Activated T-cell treated with anti-CD3 and anti-CD28 coated beads, Interleukin-2, amount 50 U/mL, for 4 hours (primary cell): Measurements from ENCODE around the gene FLRT2. TPM values are rescaled to one million over a fixed set of nuclear protein-coding genes. Genes with fewer than 3 reads are reported as not detected.

Source experiments
- ATAC-seq, 2 donors: fragments of 200-7000 bp; cut with Tn5 transposase; one replicate each; pipeline ENCODE4 v1.10.0; 2021
- DNase-seq: peaks from one replicate; pipeline ENCODE4 v3.0.0-alpha.2; 2020
- H3K27me3 Mint-ChIP-seq: one replicate; pipeline ENCODE4 v1.8.0; 2021; ENCODE audit warnings: low read depth, mixed read lengths
- H3K36me3 Mint-ChIP-seq: one replicate; pipeline ENCODE4 v1.8.0; 2022; ENCODE audit warnings: mixed read lengths; ENCODE audit not compliant: insufficient read depth
- H3K4me1 Mint-ChIP-seq: one replicate; pipeline ENCODE4 v1.8.0; 2021; ENCODE audit warnings: low read depth, mixed read lengths
- H3K4me3 Mint-ChIP-seq: one replicate; pipeline ENCODE4 v1.8.0; 2021; ENCODE audit warnings: mild to moderate bottlenecking, moderate library complexity, mixed read lengths
- H3K9me3 Mint-ChIP-seq: one replicate; pipeline ENCODE4 v1.8.0; 2021; ENCODE audit warnings: mixed read lengths
- total RNA-seq, 3 donors: library from RNA; stranded (reverse); gene quantifications; one replicate each; pipeline ENCODE4 v1.2.1, GENCODE V29; 2021

FLRT2 gene
- total RNA-seq, 3 donors from 2014 or later, result 0.18 TPM; not detected in 2

DNA sequence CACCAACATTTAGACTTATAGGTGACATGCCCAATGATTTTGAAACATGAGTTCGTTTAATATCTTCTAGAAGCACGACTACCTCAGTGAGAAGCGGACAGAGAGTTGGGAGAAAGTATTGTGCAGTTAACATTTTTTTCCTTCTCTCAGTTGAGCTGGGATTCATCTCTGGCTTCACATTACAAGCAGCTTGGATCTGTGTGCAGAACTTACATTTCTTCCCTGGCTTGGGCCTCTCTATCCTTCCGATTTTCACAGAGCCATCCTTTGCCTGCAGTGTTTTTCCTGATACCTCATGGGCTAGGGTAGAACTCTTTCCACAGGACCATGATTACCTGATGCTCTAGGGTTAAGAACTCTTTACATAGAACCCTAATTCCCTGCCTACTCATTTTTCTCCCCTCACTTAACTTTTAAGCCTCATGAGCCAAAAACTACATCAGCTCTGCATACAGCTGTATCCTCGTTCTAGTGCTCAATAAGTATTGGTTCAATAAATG, 86.5 kb downstream of the FLRT2 start:
- no peaks in the 10 kb centered on the region for H3K9me3 Mint-ChIP-seq
- H3K36me3 Mint-ChIP-seq, result no peaks in the 10 kb centered on the region
- no peaks in the 10 kb centered on the region for H3K27me3 Mint-ChIP-seq
- no peak overlapping the region for H3K4me3 Mint-ChIP-seq
- no peak for DNase-seq
- no peaks in the 10 kb centered on the region for H3K4me1 Mint-ChIP-seq
- no peak for ATAC-seq

DNA sequence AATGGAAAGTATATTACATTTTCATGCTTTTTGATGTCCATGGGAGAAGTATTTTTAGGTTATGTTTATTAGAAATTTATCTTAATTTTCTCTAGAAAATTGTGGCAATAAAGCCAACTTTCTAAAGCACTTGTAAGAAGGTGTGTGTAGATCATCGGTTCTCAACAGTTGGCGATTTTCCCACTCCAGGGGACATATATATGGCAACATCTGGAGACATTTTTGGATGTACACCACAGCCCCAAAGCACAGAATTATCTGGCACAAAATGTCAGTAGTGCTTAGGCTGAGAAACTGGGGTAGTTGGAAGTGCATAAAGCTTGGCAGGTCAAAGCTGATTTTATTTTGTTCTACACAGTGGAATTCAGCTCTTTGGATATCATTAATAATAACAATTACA, 86.9 kb downstream of the FLRT2 start:
- ATAC-seq (no peak), DNase-seq (no peak)
- Mint-ChIP-seq H3K27me3 (no peaks in the 10 kb centered on the region), H3K4me1 (no peaks in the 10 kb centered on the region), H3K9me3 (no peaks in the 10 kb centered on the region), H3K36me3 (no peaks in the 10 kb centered on the region), H3K4me3 (no peak overlapping the region)

DNA sequence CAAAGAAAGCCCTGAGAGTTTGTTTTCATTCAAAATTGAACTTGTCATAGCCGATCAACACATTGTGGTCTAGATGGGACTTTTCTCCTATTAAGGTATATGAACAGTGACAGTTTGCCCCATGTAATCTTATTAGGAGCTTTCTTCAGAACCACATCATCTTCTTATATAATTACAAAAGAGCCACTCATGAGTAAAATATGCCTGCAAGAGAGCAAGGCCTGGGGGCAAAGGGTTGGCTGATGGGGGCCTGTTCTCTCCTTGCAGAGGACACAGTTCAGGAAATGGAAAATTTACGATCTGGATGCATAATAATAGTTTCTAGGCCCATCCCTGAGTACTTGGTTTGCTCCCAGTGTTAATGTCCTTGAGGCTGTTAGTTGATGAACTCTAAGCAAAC, 87.8 kb downstream of the FLRT2 start:
- DNase-seq (no peak), ATAC-seq (no peak)
- Mint-ChIP-seq H3K4me1 (no peaks in the 10 kb centered on the region), H3K36me3 (no peaks in the 10 kb centered on the region), H3K4me3 (no peak overlapping the region), H3K27me3 (no peaks in the 10 kb centered on the region), H3K9me3 (peaks cover 4% of the 10 kb centered on the region)

DNA sequence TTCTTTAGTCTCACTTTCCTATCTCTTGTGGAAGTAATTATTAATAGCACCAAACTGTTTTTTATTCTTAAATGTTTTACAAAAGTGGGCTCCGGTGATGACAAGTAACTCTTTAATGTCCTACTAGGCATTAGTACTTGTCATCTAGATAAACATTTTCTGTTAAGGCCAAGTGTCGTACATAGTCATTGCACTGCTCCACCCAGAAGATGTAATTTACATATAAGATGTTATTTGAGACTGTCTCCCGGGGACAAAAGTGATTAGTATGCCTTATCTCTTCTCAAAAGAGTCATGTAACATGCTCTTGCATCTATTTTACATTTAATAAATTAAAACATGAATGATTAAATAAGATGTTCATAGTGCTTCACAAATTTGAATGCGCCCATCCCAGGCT, 88.4 kb downstream of the FLRT2 start:
- no peaks in the 10 kb centered on the region for H3K36me3 Mint-ChIP-seq
- H3K27me3 Mint-ChIP-seq, result no peaks in the 10 kb centered on the region
- no peak overlapping the region for H3K4me3 Mint-ChIP-seq
- peaks cover 4% of the 10 kb centered on the region for H3K9me3 Mint-ChIP-seq
- no peaks in the 10 kb centered on the region for H3K4me1 Mint-ChIP-seq
- DNase-seq, result no peak
- no peak for ATAC-seq

DNA sequence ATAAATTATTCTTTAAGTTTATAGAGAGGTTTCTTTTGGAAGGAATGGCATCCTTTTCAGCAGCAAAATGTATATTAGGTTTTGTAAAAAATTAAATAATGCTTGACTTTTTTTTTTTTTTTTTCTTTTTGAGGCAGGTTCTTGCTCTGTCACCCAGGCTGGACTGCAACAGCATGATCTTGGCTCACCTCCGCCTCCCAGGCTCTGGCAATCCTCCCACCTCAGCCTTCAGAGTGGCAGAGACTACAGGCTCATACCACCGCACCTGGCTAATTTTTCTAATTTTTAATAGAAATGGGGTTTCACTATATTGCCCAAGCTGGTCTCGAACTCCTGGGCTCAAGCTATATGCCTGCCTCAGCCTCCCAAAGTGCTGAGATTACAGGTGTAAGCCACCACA, 89.0 kb downstream of the FLRT2 start:
- DNase-seq (no peak), ATAC-seq (no peak)
- H3K9me3 Mint-ChIP-seq, result peaks cover 4% of the 10 kb centered on the region
- no peaks in the 10 kb centered on the region for H3K36me3 Mint-ChIP-seq
- H3K4me3 Mint-ChIP-seq, result no peak overlapping the region
- H3K4me1 Mint-ChIP-seq, result no peaks in the 10 kb centered on the region
- H3K27me3 Mint-ChIP-seq, result no peaks in the 10 kb centered on the region

DNA sequence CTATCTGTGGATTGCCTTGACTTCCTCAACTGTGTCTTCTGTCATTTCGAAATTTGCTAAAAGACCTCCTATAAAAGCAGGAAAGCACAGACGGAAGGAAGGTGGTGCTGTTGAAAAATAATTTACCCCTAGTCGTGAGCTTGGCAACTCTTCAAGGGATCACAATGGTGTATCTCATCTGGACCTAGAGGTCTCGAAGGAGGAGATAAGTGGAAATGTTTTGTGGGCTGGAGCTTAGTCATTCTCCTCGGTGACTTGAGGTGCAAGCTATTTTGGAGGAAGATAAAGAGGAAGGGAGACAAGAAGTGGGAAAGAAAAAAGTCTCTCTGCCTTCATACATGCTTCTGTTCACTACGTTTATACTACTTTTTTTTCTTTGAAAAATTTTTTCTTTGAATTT, 89.9 kb downstream of the FLRT2 start:
- H3K27me3 Mint-ChIP-seq, result no peaks in the 10 kb centered on the region
- DNase-seq (no peak), ATAC-seq (no peak)
- no peak overlapping the region for H3K4me3 Mint-ChIP-seq
- H3K9me3 Mint-ChIP-seq, result peaks cover 4% of the 10 kb centered on the region
- no peaks in the 10 kb centered on the region for H3K4me1 Mint-ChIP-seq
- H3K36me3 Mint-ChIP-seq, result no peaks in the 10 kb centered on the region

DNA sequence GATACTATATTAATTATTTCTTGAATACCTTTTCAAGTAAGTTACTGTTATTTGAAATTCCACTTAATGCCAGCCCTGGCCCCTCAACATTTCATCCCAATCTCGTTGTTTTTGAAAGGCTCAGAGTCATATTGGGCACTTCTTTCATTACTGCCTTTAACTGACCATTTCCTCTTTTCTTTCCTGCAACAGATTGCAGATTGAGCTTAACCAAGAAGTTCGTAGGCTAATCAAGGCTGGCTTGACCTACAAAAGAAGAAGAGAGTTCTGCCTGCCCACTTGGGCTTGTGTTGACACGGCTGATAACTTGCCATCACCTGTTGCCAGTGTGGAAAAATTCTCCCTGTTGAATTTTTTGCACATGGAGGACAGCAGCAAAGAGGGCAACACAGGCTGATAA, 91.0 kb downstream of the FLRT2 start:
- no peak for ATAC-seq

DNA sequence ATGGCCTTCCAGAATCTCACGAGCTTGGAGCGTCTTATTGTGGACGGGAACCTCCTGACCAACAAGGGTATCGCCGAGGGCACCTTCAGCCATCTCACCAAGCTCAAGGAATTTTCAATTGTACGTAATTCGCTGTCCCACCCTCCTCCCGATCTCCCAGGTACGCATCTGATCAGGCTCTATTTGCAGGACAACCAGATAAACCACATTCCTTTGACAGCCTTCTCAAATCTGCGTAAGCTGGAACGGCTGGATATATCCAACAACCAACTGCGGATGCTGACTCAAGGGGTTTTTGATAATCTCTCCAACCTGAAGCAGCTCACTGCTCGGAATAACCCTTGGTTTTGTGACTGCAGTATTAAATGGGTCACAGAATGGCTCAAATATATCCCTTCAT, 92.2 kb downstream of the FLRT2 start:
- ATAC-seq (no peak), DNase-seq (no peak)
- Mint-ChIP-seq H3K4me1 (no peaks in the 10 kb centered on the region), H3K36me3 (no peaks in the 10 kb centered on the region), H3K9me3 (peaks cover 4% of the 10 kb centered on the region), H3K4me3 (no peak overlapping the region), H3K27me3 (no peaks in the 10 kb centered on the region)

More for the DNA sequence above, 91.0 kb downstream of the FLRT2 start:
- H3K27me3 Mint-ChIP-seq, result no peaks in the 10 kb centered on the region
- H3K4me1 Mint-ChIP-seq, result no peaks in the 10 kb centered on the region
- H3K36me3 Mint-ChIP-seq, result no peaks in the 10 kb centered on the region
- H3K4me3 Mint-ChIP-seq, result no peak overlapping the region
- DNase-seq, result no peak
- peaks cover 4% of the 10 kb centered on the region for H3K9me3 Mint-ChIP-seq

DNA sequence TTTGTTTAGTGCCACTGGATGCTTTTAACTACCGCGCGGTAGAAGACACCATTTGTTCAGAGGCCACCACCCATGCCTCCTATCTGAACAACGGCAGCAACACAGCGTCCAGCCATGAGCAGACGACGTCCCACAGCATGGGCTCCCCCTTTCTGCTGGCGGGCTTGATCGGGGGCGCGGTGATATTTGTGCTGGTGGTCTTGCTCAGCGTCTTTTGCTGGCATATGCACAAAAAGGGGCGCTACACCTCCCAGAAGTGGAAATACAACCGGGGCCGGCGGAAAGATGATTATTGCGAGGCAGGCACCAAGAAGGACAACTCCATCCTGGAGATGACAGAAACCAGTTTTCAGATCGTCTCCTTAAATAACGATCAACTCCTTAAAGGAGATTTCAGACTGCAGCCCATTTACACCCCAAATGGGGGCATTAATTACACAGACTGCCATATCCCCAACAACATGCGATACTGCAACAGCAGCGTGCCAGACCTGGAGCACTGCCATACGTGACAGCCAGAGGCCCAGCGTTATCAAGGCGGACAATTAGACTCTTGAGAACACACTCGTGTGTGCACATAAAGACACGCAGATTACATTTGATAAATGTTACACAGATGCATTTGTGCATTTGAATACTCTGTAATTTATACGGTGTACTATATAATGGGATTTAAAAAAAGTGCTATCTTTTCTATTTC, 93.2 kb downstream of the FLRT2 start:
- Mint-ChIP-seq H3K36me3 (no peaks in the 10 kb centered on the region), H3K9me3 (peaks cover 4% of the 10 kb centered on the region), H3K4me1 (no peaks in the 10 kb centered on the region), H3K4me3 (no peak overlapping the region), H3K27me3 (no peaks in the 10 kb centered on the region)
- ATAC-seq (no peak), DNase-seq (no peak)

DNA sequence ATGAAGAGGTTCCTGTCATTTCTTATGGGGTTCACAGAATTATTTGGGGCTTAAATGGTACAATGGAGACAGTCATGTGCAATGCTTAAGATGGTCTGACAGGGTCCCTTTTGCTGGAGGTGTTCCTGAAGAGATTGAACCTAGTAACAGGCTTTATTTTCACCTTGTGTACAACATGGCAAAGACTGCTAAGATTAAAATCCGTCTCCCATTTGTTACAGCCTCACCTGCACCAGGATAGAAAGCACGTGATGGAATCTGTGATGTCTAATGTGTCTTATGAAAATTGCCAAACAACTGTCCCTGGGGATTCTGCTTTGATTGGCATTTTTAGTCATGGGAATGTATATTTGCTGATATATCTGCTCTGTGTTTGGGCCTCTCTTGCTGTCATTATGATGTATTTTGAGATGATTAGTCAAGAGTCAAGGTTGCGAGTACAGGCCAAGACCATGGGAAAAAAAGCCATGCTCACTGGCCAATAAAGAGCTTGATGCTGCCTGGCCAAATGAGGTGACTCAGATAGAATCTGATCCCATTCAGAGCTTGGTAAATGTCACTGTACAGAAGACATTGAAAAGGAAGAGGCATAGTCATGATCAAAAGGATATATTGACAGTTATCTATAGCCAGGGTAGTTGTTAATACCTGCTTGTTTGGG, 96.1 kb downstream of the FLRT2 start:
- Mint-ChIP-seq H3K27me3 (no peaks in the 10 kb centered on the region), H3K4me3 (no peak overlapping the region), H3K4me1 (no peaks in the 10 kb centered on the region), H3K9me3 (peaks cover 4% of the 10 kb centered on the region), H3K36me3 (no peaks in the 10 kb centered on the region)
- no peak for DNase-seq
- ATAC-seq, result no peak

DNA sequence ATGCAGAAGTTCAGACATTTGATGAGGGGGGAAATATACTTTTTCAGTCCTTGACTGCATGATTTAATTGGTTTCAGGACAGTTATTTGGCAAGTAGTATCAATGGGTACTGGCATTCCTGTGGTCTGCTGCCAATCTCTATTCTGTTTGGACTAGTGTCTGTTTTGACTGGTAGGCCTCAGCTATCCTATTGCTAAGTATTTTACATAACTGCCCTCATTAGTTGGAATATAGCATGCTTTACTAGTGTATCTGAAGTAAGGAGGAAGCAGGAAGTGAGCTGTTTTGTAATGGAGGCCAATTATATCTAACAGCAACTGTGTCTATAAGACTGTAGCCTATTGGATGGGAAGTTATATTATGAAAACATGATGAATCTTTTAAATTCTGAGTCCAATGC, 104.3 kb downstream of the FLRT2 start:
- DNase-seq (no peak), ATAC-seq (no peak)
- Mint-ChIP-seq H3K36me3 (no peaks in the 10 kb centered on the region), H3K4me1 (no peaks in the 10 kb centered on the region), H3K9me3 (no peaks in the 10 kb centered on the region), H3K27me3 (no peaks in the 10 kb centered on the region), H3K4me3 (no peak overlapping the region)

DNA sequence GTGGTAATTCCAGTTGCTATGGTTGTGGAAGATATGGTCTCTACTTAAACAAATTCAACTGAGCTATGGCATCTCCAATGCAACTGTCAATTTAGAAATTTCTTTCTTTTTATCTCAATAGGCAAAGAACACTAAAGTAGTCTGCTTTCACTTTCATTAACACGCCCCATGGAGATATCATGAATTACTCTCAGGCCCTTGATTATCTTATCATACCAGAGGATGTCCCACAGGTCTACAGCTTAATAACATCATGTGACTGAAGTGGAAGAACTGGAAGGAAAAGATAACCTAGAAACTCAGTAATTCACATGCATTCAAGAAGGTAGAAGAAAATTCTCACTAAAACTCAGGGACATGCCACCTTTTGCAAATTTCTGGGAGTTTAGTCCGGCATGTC, 114.3 kb downstream of the FLRT2 start:
- no peak for DNase-seq
- Mint-ChIP-seq H3K4me1 (no peaks in the 10 kb centered on the region), H3K27me3 (no peaks in the 10 kb centered on the region), H3K9me3 (peaks cover 3% of the 10 kb centered on the region), H3K36me3 (no peaks in the 10 kb centered on the region), H3K4me3 (no peak overlapping the region)
- no peak for ATAC-seq

DNA sequence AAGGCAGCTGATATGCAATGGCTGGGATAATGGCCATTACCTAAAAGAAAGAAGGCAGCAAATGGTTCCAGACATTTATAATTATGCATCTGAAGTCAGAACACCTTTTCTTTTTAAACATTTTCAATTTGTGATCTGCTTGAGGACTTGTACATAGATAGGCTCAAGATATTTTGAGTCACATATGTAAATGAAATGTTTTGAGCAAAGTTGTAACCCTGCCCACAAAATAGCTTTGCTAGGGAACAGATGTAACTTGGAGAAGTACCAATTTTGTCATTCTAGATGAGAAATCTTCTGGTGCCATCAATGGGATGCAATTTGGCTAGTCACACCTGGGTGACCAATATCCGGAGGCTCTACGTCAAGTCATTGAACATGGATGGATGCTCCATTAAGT, 123.1 kb downstream of the FLRT2 start:
- no peaks in the 10 kb centered on the region for H3K4me1 Mint-ChIP-seq
- no peak overlapping the region for H3K4me3 Mint-ChIP-seq
- no peaks in the 10 kb centered on the region for H3K36me3 Mint-ChIP-seq
- no peak for ATAC-seq
- no peaks in the 10 kb centered on the region for H3K27me3 Mint-ChIP-seq
- no peak for DNase-seq
- H3K9me3 Mint-ChIP-seq, result no peaks in the 10 kb centered on the region

DNA sequence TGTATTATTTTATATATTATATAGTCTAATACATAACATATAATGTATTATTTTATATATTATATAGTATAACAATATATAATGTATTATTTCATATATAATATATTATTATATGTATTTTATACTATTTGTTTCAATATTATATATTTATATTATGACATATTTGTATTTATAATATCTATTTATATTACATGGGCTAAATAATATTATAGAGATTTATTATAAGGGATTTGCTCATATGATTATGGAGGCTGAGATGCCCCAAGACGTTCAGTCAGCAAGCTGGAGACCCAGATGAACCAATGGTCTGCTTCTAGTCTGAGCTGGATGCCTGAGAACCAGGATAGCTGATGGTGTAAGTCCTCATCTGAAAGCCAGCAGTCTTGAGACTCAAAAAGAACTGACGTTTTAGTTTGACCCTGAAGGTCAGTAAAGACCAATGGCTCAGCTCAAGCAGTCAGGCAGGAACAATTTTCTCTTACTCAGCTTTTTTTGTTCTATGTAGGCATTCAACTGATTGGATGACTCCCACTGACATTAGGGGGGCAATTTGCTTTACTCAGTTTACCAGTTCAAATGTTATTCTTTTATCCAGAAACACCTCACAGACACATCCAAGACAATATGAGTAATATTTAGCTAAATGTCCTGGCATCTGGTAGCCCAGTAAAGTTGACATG, 130.4 kb downstream of the FLRT2 start:
- H3K36me3 Mint-ChIP-seq, result no peaks in the 10 kb centered on the region
- DNase-seq (no peak), ATAC-seq (no peak)
- H3K27me3 Mint-ChIP-seq, result no peaks in the 10 kb centered on the region
- H3K9me3 Mint-ChIP-seq, result no peaks in the 10 kb centered on the region
- no peak overlapping the region for H3K4me3 Mint-ChIP-seq
- no peaks in the 10 kb centered on the region for H3K4me1 Mint-ChIP-seq

DNA sequence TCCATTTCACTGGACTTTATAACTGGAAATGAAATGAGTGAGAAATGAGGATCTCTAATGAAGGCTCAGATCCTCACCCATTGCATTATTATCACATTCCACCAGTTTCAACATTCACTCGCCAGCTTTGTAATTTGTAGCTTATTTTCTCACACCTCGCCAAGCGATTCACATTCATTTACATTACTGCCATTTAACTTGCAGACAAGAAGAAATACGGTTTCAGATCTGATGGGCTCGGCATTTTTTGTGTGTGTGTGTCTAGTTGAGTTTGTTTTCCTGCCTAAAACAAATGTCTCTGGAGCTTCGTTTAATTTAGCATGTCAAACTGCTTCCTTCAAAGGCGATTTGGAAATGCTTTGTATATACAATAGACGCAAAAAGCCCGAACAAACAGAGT, 132.2 kb downstream of the FLRT2 start:
- H3K4me1 Mint-ChIP-seq, result no peaks in the 10 kb centered on the region
- no peak for DNase-seq
- no peaks in the 10 kb centered on the region for H3K27me3 Mint-ChIP-seq
- H3K36me3 Mint-ChIP-seq, result no peaks in the 10 kb centered on the region
- no peak overlapping the region for H3K4me3 Mint-ChIP-seq
- peaks cover 6% of the 10 kb centered on the region for H3K9me3 Mint-ChIP-seq
- no peak for ATAC-seq
